ENCODE data around the gene EEF2.
"Not testable (repeated sequence)": the region's sequence is repeated elsewhere in the genome, so short reads cannot be mapped to it uniquely, and the experiment has no call there.

EEF2 gene

GRCh38 chr19:4014541-4015491 is 29.6 kb upstream of the EEF2 start:
- no peak for DNase-seq (ENCODE audit: low spot score)

- DNase-seq (ENCODE audit: low spot score), result no peak
These were observed 28.8 kb upstream of the EEF2 start for GRCh38 chr19:4013886-4014540.

- DNase-seq (ENCODE audit: low spot score), result no peak
These were observed 27.8 kb upstream of the EEF2 start for GRCh38 chr19:4012975-4013634.

- DNase-seq (ENCODE audit: low spot score), result no peak
These were observed 27.1 kb upstream of the EEF2 start for GRCh38 chr19:4012092-4012974.

- not testable (repeated sequence) for DNase-seq (ENCODE audit: low spot score)
These were observed 26.2 kb upstream of the EEF2 start for GRCh38 chr19:4011430-4011829.

- DNase-seq (ENCODE audit: low spot score), result no peak
These were observed 25.5 kb upstream of the EEF2 start for GRCh38 chr19:4010808-4011110.

GRCh38 chr19:4009990-4010807 is 24.9 kb upstream of the EEF2 start:
- DNase-seq (ENCODE audit: low spot score), result no peak

DNA sequence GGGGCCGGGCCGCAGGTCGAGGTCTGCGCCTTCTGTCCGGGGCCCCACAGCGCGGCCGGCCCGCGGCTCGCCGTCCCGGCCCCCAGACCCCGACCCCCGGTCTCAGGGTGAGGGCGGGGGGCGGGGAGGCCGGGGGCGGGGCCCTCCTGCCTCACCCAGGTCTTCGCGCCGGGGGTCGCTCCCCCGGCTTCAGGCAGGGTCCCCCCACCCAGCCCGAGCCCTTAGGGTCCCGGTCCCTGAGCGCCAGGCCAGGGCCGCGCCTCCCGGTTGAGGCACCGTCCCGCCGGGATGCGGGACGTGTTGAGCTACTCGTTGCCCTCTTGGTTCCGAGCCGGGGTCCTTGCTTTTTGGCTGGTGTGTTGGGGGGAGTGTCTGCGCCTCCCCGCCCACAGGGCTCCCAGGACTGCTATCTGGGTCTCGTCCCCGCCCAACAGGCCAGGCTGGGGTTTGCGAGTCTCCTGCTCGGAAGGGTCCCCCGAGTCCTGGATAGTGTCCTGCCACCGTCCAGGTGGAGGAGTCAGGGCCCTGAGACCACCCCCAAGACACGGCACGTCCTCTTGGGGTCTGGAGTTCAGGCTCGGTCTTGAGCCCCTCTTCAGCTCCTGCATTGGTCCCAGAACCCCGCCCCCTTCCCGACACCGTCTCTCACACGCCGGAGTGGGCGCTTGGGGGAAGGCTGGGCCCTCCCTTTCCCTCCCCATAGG is 22.7 kb upstream of the EEF2 start:
- no peak for DNase-seq (ENCODE audit: low spot score)

- DNase-seq (ENCODE audit: low spot score), result peak; percentile 90
These were observed 22.0 kb upstream of the EEF2 start, which contains the start of gene PIAS4 for GRCh38 chr19:4007021-4007835. TSS of gene PIAS4 (plus strand) at chr19:4007736. CDS start at chr19:4007761, 25 bp downstream.

DNA sequence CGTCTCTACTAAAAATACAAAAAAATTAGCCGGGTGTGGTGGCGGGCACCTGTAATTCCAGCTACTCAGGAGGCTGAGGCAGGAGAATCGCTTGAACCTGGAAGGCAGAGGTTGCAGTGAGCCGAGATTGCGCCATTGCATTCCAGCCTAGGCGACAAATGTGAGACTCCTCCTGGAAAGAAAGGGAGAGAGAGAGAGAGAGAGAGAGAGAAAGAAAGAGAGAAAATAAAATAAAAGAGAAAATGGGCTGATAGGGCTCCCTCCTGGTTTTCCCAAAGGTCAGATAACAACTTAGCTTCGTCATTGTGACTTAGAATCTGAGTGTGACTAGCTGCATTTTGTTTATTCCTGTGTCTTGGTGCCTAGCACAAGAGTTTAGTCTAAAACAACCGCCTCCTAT is 20.2 kb upstream of the EEF2 start:
- DNase-seq (ENCODE audit: low spot score), result not testable (repeated sequence)

GRCh38 chr19:4000798-4001197 is 15.5 kb upstream of the EEF2 start:
- DNase-seq (ENCODE audit: low spot score), result not testable (repeated sequence)

DNA sequence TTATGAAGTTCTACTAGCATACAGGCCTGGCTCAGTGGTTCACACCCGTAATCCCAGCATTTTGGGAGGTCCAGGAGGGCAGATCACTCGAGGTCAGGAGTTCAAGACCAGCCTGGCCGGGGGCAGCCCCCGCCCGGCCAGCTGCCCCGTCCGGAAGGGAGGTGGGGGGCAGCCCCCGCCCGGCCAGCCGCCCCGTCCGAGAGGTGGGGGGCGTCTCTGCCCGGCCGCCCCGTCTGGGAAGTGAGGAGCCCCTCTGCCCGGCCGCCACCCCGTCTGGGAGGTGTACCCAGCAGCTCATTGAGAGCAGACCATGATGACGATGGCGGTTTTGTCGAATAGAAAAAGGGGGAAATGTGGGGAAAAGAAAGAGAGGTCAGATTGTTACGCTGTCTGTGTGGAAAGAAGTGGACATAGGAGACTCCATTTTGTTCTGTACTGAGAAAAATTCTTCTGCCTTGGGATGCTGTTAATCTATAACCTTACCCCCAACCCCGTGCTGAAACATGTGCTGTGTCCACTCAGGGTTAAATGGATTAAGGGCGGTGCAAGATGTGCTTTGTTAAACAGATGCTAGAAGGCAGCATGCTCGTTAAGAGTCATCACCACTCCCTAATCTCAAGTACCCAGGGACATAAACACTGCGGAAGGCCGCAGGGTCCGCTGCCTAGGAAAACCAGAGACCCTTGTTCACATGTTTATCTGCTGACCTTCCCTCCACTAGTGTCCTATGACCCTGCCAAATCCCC is 13.6 kb upstream of the EEF2 start:
- DNase-seq (ENCODE audit: low spot score), result not testable (repeated sequence)

GRCh38 chr19:3995607-3996006 is 10.3 kb upstream of the EEF2 start:
- DNase-seq (ENCODE audit: low spot score), result no peak

DNA sequence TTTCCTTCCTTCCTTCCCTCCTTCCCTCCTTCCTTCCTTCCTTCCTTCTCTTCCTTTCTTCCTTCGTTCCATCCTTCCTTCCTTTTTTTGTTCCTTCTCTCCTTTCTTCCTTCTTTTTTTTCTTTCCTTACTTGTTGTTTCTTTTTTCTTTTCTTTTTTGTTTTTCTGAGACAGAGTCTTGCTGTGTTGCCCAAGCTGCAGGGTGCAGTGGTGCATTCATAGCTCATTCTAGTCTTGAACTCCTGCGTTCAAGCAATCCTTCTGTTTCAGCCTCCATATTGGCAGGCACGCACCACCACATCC is 5.5 kb upstream of the EEF2 start:
- no peak for DNase-seq (ENCODE audit: low spot score)

GRCh38 chr19:3987619-3988371 is 2.5 kb upstream of the EEF2 start:
- peak; percentile 72 for DNase-seq (ENCODE audit: low spot score)

DNA sequence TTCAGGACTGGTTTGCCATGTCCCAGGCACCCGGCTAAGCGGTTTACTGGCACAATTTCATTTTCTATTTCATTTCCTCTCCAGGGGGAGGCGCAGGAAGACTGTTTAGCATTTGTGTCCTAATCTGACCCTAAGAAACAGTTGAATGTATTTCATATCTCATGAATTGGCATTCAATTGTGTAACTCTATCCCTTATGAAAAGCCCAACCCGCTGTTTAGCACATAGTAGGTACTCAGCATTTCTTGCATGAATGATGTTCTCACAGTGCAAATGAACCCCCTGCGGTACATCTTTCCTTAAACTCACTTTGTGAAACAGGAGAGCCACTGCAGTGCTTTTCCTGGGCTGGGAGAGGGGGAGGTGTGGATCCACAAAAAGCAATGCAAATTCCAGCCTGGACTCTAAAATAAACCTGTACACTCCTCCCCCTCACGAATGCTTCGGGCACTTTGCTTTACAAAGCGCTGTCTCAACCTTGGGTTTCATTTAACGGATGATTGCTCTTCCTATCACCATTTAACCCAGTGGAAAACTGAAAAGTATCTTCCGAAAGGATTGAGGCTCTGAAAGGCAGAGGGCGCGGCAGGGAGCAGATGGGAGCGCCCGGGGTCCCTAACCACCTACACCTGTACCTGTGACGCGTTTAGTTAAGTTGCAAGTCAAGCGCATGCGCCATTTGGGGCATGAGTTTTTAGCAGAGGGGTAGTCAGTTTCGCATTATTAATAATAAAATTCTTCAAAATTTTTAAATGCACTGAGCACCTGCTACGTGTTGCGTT is 1.2 kb upstream of the EEF2 start:
- peak; percentile 72 for DNase-seq (ENCODE audit: low spot score)

- no peak for DNase-seq (ENCODE audit: low spot score)
These were observed 488 bp upstream of the EEF2 start for GRCh38 chr19:3985643-3986259.
